Nephron progenitor cell (in vitro differentiated cells): ENCODE data around the gene PWP2.
"Not testable (repeated sequence)": the region's sequence is repeated elsewhere in the genome, so short reads cannot be mapped to it uniquely, and the experiment has no call there.

Experiments used
- DNase-seq: peaks from one replicate; pipeline ENCODE4 v3.0.0; 2021
- H3K27ac Mint-ChIP-seq: 2 replicates; pipeline ENCODE4 v1.8.0; 2021; ENCODE audit warnings: mild to moderate bottlenecking, moderate library complexity, mixed read lengths
- H3K27me3 Mint-ChIP-seq: 2 replicates; pipeline ENCODE4 v1.8.0; 2021; ENCODE audit warnings: mild to moderate bottlenecking, low read depth, mixed read lengths; ENCODE audit not compliant: poor library complexity
- H3K36me3 Mint-ChIP-seq: 2 replicates; pipeline ENCODE4 v1.8.0; 2021; ENCODE audit warnings: low read depth, mixed read lengths
- H3K4me1 Mint-ChIP-seq: 2 replicates; pipeline ENCODE4 v1.8.0; 2021; ENCODE audit warnings: mixed read lengths
- H3K4me3 Mint-ChIP-seq: 2 replicates; pipeline ENCODE4 v1.8.0; 2021; ENCODE audit warnings: mild to moderate bottlenecking, moderate library complexity, mixed read lengths
- H3K9me3 Mint-ChIP-seq: 2 replicates; pipeline ENCODE4 v1.8.0; 2021; ENCODE audit warnings: mild to moderate bottlenecking, moderate library complexity, mixed read lengths

PWP2 gene

GRCh38 chr21:44153214-44153888 lies 46.2 kb downstream of the PWP2 start:
- H3K36me3 Mint-ChIP-seq, H3K4me3 Mint-ChIP-seq, DNase-seq: not testable (repeated sequence)

GRCh38 chr21:44153889-44154228 lies 46.7 kb downstream of the PWP2 start:
- DNase-seq, H3K27me3 Mint-ChIP-seq, H3K4me1 Mint-ChIP-seq, H3K4me3 Mint-ChIP-seq, H3K36me3 Mint-ChIP-seq, H3K9me3 Mint-ChIP-seq, H3K27ac Mint-ChIP-seq: not testable (repeated sequence)

More at GRCh38 chr21:44153214-44153888, 46.2 kb downstream of the PWP2 start:
- not testable (repeated sequence) for H3K4me1 Mint-ChIP-seq, H3K27ac Mint-ChIP-seq, H3K27me3 Mint-ChIP-seq, H3K9me3 Mint-ChIP-seq

GRCh38 chr21:44154816-44155230 lies 47.6 kb downstream of the PWP2 start:
- not testable (repeated sequence) for H3K36me3 Mint-ChIP-seq, H3K27ac Mint-ChIP-seq, DNase-seq, H3K9me3 Mint-ChIP-seq, H3K27me3 Mint-ChIP-seq, H3K4me3 Mint-ChIP-seq, H3K4me1 Mint-ChIP-seq

- H3K36me3 Mint-ChIP-seq, H3K9me3 Mint-ChIP-seq, H3K27ac Mint-ChIP-seq, H3K4me3 Mint-ChIP-seq, H3K27me3 Mint-ChIP-seq, H3K4me1 Mint-ChIP-seq, DNase-seq: not testable (repeated sequence)
Measured at GRCh38 chr21:44155231-44155993, 48.2 kb downstream of the PWP2 start.

- H3K27me3 Mint-ChIP-seq, H3K36me3 Mint-ChIP-seq, H3K4me3 Mint-ChIP-seq, H3K27ac Mint-ChIP-seq, H3K9me3 Mint-ChIP-seq, DNase-seq, H3K4me1 Mint-ChIP-seq: not testable (repeated sequence)
Measured at GRCh38 chr21:44155994-44156380, 48.8 kb downstream of the PWP2 start.

- H3K36me3 Mint-ChIP-seq, DNase-seq, H3K27me3 Mint-ChIP-seq, H3K9me3 Mint-ChIP-seq, H3K4me1 Mint-ChIP-seq, H3K4me3 Mint-ChIP-seq, H3K27ac Mint-ChIP-seq: not testable (repeated sequence)
Measured at GRCh38 chr21:44157439-44158081, 50.4 kb downstream of the PWP2 start.

GRCh38 chr21:44158082-44158468 lies 50.9 kb downstream of the PWP2 start:
- not testable (repeated sequence) for H3K4me1 Mint-ChIP-seq, H3K36me3 Mint-ChIP-seq, H3K27ac Mint-ChIP-seq, H3K4me3 Mint-ChIP-seq, DNase-seq, H3K27me3 Mint-ChIP-seq, H3K9me3 Mint-ChIP-seq

GRCh38 chr21:44159349-44160297 lies 52.4 kb downstream of the PWP2 start:
- not testable (repeated sequence) for H3K4me1 Mint-ChIP-seq, H3K27ac Mint-ChIP-seq, H3K36me3 Mint-ChIP-seq, DNase-seq, H3K27me3 Mint-ChIP-seq, H3K9me3 Mint-ChIP-seq, H3K4me3 Mint-ChIP-seq

- not testable (repeated sequence) for DNase-seq, H3K27ac Mint-ChIP-seq, H3K27me3 Mint-ChIP-seq, H3K36me3 Mint-ChIP-seq, H3K4me1 Mint-ChIP-seq, H3K9me3 Mint-ChIP-seq, H3K4me3 Mint-ChIP-seq
Measured at GRCh38 chr21:44160298-44160672, 53.1 kb downstream of the PWP2 start.

GRCh38 chr21:44160821-44161220 lies 53.6 kb downstream of the PWP2 start:
- not testable (repeated sequence) for H3K36me3 Mint-ChIP-seq, H3K27me3 Mint-ChIP-seq, H3K4me1 Mint-ChIP-seq, H3K4me3 Mint-ChIP-seq, H3K27ac Mint-ChIP-seq, DNase-seq, H3K9me3 Mint-ChIP-seq

- H3K4me1 Mint-ChIP-seq, H3K36me3 Mint-ChIP-seq: not testable (repeated sequence)
Measured at GRCh38 chr21:44163167-44163653, 56.0 kb downstream of the PWP2 start.

GRCh38 chr21:44165933-44166332 lies 58.7 kb downstream of the PWP2 start:
- H3K9me3 Mint-ChIP-seq, H3K27me3 Mint-ChIP-seq, H3K4me3 Mint-ChIP-seq, H3K36me3 Mint-ChIP-seq, H3K4me1 Mint-ChIP-seq, DNase-seq, H3K27ac Mint-ChIP-seq: not testable (repeated sequence)

More at GRCh38 chr21:44163167-44163653, 56.0 kb downstream of the PWP2 start:
- H3K9me3 Mint-ChIP-seq, H3K4me3 Mint-ChIP-seq, H3K27me3 Mint-ChIP-seq, H3K27ac Mint-ChIP-seq, DNase-seq: not testable (repeated sequence)

GRCh38 chr21:44167527-44167926 lies 60.3 kb downstream of the PWP2 start:
- not testable (repeated sequence) for H3K4me1 Mint-ChIP-seq, H3K4me3 Mint-ChIP-seq, H3K27ac Mint-ChIP-seq

GRCh38 chr21:44170326-44170725 lies 63.1 kb downstream of the PWP2 start:
- not testable (repeated sequence) for H3K27ac Mint-ChIP-seq, H3K27me3 Mint-ChIP-seq, H3K9me3 Mint-ChIP-seq, H3K4me3 Mint-ChIP-seq, DNase-seq, H3K36me3 Mint-ChIP-seq, H3K4me1 Mint-ChIP-seq

More at GRCh38 chr21:44167527-44167926, 60.3 kb downstream of the PWP2 start:
- H3K36me3 Mint-ChIP-seq, H3K9me3 Mint-ChIP-seq, DNase-seq, H3K27me3 Mint-ChIP-seq: not testable (repeated sequence)
